Epithelial cell of prostate (primary cell): Measurements from ENCODE around the gene CLDN25.

Source experiments
- DNase-seq: peaks from one replicate; pipeline ENCODE4 v3.0.0-alpha.2; 2011; ENCODE audit warnings: low read depth, low spot score
- H3K27ac ChIP-seq: fragments of 450-650 bp; 2 replicates; pipeline ENCODE4 v1.5.1; 2017; ENCODE audit warnings: mild to moderate bottlenecking

The CLDN25 gene

DNA sequence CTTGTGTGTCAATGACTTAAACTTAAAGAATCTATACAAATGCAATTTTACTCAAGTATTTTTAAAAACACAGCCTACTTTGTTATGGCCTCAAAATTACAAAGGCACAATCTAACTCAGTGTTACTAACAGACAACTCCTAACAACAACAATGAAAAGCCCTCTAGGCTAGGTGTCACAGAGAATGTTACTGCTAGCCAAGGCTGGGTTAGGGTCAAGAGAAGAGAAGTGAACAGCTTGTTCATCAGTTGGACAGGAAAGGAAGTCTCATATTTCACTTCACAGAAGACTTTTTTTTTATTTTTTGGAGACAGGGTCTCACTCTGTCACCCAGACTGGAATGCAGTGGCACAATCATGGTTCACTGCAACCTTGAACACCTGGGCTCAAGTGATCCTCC lies 26.0 kb downstream of the CLDN25 start:
- no peak overlapping the region for H3K27ac ChIP-seq
- DNase-seq, result no peak

DNA sequence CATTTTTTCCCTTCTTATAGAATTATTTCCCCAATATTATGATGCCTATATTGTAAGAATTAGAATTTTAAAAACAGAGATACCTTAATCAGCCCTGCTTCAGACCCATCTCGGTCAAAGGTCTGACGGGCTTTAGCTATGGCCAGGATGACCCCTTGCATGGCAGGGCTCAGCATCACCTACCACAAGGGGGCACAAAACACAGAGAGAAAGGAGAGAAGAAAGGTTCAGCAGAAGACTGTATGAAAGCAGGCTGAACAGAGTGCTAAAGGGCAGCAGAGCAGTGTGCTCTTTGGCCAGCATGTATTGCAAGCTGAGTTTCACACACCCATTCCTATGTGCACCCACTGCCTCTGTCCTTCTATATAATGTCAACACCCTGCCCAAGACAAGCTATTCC lies 26.8 kb downstream of the CLDN25 start:
- no peak for DNase-seq
- no peak overlapping the region for H3K27ac ChIP-seq

DNA sequence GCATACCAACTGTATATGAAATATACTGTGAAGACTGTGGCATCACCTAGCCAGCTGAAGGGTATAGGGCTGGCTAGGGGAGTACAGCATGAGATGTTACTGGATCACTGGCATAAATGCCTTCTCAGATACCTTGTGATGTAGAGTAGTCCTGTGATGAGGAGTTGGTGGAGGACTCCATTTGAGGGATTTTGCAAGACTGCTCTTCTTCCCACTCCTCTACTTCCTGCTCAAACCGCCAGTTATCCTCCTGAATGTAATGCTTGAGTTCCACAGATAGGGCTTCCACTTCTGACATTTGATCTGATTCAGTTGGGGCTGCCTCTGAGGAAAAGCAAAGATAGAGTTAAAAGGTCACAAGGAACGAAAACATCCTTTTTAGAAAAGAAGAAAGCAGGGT lies 29.3 kb downstream of the CLDN25 start:
- no peak for DNase-seq
- H3K27ac ChIP-seq, result no peak overlapping the region

DNA sequence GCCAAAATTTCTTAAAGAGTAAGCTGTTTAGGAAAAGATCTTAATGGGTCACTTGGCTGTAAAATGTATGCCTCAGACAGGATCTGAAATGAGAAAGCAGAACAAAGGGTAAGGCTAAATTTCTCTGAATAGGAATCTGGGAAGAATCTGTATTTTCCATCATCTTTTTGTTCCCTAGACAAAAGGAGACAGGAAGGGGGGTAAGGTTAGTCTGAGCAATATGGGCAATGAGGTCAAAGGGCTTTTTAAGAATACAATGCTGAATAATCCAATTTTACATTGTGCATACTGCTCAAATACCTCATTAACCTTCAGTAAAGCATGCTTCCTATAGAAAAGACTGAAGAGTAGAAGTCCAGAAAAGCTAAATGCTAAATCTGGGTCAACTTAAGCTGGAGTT lies 34.6 kb downstream of the CLDN25 start:
- DNase-seq, result no peak
- H3K27ac ChIP-seq, result no peak overlapping the region

DNA sequence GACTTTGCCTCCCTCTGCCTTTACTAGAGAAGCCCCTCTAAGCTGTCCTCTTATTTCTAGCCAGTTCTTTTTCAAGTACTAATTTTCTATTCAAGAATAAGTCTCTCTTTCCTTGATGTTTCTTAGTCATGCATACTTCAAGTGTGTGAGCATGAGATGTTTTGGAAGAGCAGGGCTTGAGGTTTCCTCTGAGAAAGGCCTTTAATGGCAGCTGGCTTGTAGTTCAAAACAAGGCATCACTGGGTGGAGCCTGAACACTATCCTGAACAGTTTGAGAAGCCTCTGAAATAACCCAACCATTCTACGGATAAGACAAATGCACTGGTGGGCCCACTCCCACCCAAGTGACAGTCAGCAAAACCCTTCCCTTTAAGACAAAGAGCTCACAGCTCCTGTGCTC lies 37.6 kb downstream of the CLDN25 start:
- DNase-seq, result no peak
- H3K27ac ChIP-seq, result no peak overlapping the region

DNA sequence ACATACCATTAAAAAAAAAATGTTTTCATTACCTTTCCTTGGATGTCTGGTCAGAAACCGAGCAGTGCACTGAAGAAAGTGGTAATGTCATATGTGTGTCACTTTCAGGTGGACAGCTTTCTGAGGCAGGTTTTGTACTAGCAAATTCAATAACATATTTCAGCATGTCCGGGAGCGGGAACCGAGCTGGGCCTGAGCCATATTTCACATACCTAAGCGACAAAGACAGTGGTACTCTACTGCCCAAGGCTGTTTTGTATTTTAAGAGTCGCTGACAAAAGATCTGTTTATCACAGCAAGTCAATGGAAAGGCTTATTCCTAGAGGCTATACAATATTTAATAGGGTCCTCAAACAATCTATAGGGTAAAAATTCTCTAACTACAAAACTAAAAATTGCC lies 38.0 kb downstream of the CLDN25 start:
- no peak for DNase-seq
- no peak overlapping the region for H3K27ac ChIP-seq

DNA sequence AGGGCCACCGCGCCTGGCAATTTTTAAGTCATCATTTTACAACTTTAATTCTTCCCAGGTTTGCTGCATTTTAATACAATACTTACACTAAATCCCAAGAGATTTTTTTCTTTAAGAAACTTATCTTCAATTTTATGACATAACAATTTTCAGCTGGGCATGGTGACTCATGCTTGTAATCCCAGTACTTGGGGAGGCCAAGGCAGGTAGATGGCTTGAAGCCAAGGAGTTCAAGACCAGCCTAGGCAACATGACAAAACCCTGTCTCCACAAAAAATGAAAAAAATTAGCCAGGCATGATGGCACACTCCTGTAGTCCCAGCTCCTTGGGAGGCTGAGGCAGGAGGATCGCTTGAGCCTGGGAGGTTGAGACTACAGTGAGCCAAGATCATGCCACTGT lies 38.8 kb downstream of the CLDN25 start:
- DNase-seq, result peak; percentile 5
- H3K27ac ChIP-seq, result no peak overlapping the region

DNA sequence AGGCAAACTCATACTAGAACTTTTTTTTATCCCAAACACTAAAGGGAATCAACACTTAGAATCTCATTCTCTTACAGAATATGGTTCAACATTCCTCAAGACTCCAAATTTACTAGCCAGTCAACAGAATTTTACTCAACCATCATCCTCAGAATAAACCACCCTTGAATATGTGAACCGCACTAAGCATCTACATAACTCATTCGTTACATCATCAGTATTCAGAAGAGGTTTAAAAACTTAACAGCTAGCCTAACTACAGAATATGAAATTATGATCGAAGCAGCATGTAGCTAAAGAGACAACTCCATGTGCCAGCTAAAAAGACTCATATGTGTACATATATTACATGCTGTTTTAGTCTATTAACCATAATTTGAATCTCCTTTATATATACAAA lies 47.9 kb downstream of the CLDN25 start:
- DNase-seq, result no peak
- H3K27ac ChIP-seq, result no peak overlapping the region

DNA sequence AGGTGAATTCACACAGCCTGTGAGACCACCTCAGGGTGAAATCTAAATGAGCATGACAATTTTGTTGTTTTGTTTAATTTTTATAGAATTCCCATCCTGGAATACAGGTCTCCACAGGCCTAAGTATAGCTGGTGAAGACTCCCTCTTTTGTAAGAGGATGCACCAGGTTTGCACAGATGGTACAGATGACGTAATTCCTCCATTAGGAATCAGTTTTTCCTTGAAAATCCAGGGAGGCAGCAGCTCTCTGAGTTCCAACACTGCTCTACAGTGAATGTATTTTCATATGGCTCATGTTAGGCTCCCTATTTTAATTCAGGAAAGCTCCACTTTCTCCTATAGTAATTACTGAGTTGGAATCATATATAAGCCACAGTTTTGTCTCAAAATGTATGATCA lies 48.6 kb downstream of the CLDN25 start:
- DNase-seq, result no peak
- no peak overlapping the region for H3K27ac ChIP-seq

DNA sequence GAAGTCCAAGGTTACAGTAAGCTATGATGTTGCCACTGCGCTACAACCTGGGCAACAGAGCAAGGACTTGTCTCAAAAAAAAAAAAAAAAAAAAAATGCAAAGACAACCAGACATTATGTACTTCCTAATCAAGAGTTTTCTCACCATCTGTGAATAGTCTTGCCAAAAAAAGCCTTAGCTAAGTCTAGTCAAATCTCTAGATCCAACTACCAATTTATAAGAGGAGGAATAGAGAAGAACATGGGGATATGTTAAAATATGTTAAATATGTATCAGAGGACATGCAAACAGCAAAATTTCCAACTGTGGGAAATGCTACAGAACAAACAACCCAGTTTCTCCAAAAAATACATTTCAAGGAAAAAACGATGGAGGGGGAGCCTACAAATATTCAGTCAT lies 50.2 kb downstream of the CLDN25 start:
- H3K27ac ChIP-seq, result no peak overlapping the region
- DNase-seq, result no peak
